ENCODE measurements around the gene CCDC169.

DNA sequence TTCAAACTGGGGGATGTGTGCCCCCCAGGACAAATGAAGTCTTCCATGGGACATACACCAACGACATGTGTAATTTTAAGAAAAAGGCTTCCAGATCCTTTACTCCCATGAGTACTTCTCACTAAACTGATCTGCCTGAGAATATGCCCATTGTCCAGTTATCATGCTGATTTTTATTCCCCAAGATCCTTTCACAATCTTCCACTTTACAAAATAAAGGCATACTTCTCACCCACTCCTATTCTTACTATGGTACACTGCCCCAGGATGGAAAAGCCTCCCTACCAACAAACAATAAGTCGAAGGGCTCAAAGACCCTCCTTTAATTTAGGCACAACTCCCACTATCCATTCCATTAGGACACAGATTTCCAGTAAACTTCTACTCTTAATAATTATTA, 45.1 kb upstream of the CCDC169 start:
- no peak for TF ChIP-seq GATA2 (IDR thresholded peaks at IDR 0.05; ENCODE audit: low read depth, low read length)
- no peak for TF ChIP-seq GATA3 (IDR thresholded peaks at IDR 0.05; ENCODE audit: low read depth, low read length)

All from SH-SY5Y (cell line).